K562 (cell line): ENCODE data around the gene LNPEP. TPM values are rescaled to one million over a fixed set of nuclear protein-coding genes. Genes with fewer than 3 reads are reported as not detected.

Experiments used
- ATAC-seq: fragments of 200-7000 bp; cut with Tn5 transposase; 3 replicates; pipeline ENCODE4 v1.9.1; 2020; ENCODE audit warnings: moderate library complexity
- BruUV-seq: library from RNA; stranded (reverse); fragments of 400-500 nt; replicated peaks from 2 replicates; lab custom pipeline; 2021; lab: Mats Ljungman, UMichigan
- CTCF ChIA-PET: fragments of 300-600 bp; formaldehyde crosslinking; extraction: SDS; loops from one replicate; lab custom pipeline; 2021; ENCODE audit warnings: low intra/inter-chr PET ratio; lab: Yijun Ruan, JAX
- POLR2A ChIA-PET: fragments of 300-600, 350-650 bp; sonication (Branson Sonifier 250); formaldehyde crosslinking; extraction: SDS; loops from one replicate; lab custom pipeline; 2021; ENCODE audit warnings: antibody characterized with exemption, inconsistent platforms; lab: Yijun Ruan, JAX
- DNase-seq, 4 experiments: peaks; one replicate each; pipeline versions ENCODE4 v3.0.0 to v3.0.0-alpha.2; 2011 to 2018; ENCODE audit warnings: low spot score in 3 of 4, mixed read lengths in 3 of 4; ENCODE audit errors: extremely low read depth in 1 of 4
- FAIRE-seq: peaks from 2 replicates; lab custom pipeline; 2011; peaks lifted over from hg19 to GRCh38; lab: Jason Lieb, UNC
- H2AFZ ChIP-seq: 2 replicates; pipeline ENCODE4 v1.6.0; 2011; ENCODE audit warnings: low read depth, low read length, control low read depth, inconsistent platforms
- H3K27ac ChIP-seq: fragments of 200-600 bp; 3 replicates; pipeline ENCODE4 v1.8.0; 2011; ENCODE audit warnings: low read depth, mild to moderate bottlenecking, control low read depth, inconsistent platforms, low read length, moderate library complexity, mixed read lengths; ENCODE audit errors: extremely low read depth
- H3K27me3 ChIP-seq, 2 experiments: fragments of 300-600 bp in 1 of 2; 2 replicates in 1 of 2; 3 replicates in 1 of 2; pipeline versions ENCODE4 v1.6.0 to v1.8.0; 2011; ENCODE audit warnings: inconsistent platforms in 2 of 2, low read length in 2 of 2, mild to moderate bottlenecking in 1 of 2, mixed read lengths in 1 of 2, moderate library complexity in 1 of 2; ENCODE audit not compliant: control insufficient read depth in 2 of 2, insufficient read depth in 2 of 2
- H3K36me3 ChIP-seq: fragments of 300-600 bp; 3 replicates; pipeline ENCODE4 v1.8.0; 2011; ENCODE audit warnings: mild to moderate bottlenecking, low read length, inconsistent platforms; ENCODE audit not compliant: control insufficient read depth, insufficient read depth
- H3K4me1 ChIP-seq, 2 experiments: fragments of 200-600 bp in 1 of 2; replicated peaks in 1 of 2; 2 replicates in 1 of 2; 3 replicates in 1 of 2; pipeline versions ENCODE4 v1.5.1 to v1.8.0; 2011; ENCODE audit warnings: inconsistent platforms in 2 of 2, low read length in 2 of 2, mild to moderate bottlenecking in 1 of 2, mixed read lengths in 1 of 2, moderate library complexity in 1 of 2; ENCODE audit not compliant: control insufficient read depth in 2 of 2, insufficient read depth in 2 of 2
- H3K4me2 ChIP-seq: 2 replicates; pipeline ENCODE4 v1.6.1; 2011; ENCODE audit warnings: low read length, control low read depth, inconsistent platforms, mixed read lengths; ENCODE audit not compliant: insufficient read depth
- H3K4me3 ChIP-seq: fragments of 200-600 bp; sonication (generic), shearing (Covaris generic); 2 replicates; pipeline ENCODE4 v1.5.1; 2016; ENCODE audit warnings: control low read depth, inconsistent platforms
- H3K79me2 ChIP-seq: fragments of 200-600 bp; 3 replicates; pipeline ENCODE4 v1.8.0; 2011; ENCODE audit warnings: low read length, inconsistent platforms; ENCODE audit not compliant: control insufficient read depth, insufficient read depth
- H3K9ac ChIP-seq, 2 experiments: 2 replicates each; pipeline versions ENCODE4 v1.6.0 to v1.6.1; 2011; ENCODE audit warnings: low read depth in 2 of 2, low read length in 2 of 2, control low read depth in 1 of 2, inconsistent platforms in 1 of 2, mild to moderate bottlenecking in 1 of 2, mixed read lengths in 1 of 2; ENCODE audit not compliant: insufficient read depth in 1 of 2
- H3K9me1 ChIP-seq: one replicate; pipeline ENCODE4 v1.6.0; 2011; ENCODE audit warnings: inconsistent platforms, mild to moderate bottlenecking, low read length, moderate library complexity; ENCODE audit not compliant: control insufficient read depth, insufficient read depth
- H3K9me3 ChIP-seq: replicated peaks from 2 replicates; pipeline ENCODE4 v1.5.1; 2011; ENCODE audit warnings: low read depth, low read length, inconsistent platforms; ENCODE audit not compliant: control insufficient read depth, insufficient read depth
- H4K20me1 ChIP-seq: replicated peaks from 2 replicates; pipeline ENCODE4 v1.6.1; 2011; ENCODE audit warnings: low read length, inconsistent platforms, mixed read lengths; ENCODE audit not compliant: control insufficient read depth, insufficient read depth
- BACH1 ChIP-seq: fragments of 200-800 bp; sonication (Bioruptor generic); IDR thresholded peaks from 2 replicates; pipeline ENCODE4 v1.6.1; 2016; ENCODE audit warnings: missing genetic modification characterization, missing compliant biosample characterization
- CBFA2T2 ChIP-seq: fragments of 450-650 bp; conservative IDR thresholded peaks from 2 replicates; pipeline ENCODE4 v1.6.1; 2017; ENCODE audit warnings: mild to moderate bottlenecking
- MIER1 ChIP-seq: fragments of 450-650 bp; IDR thresholded peaks from 2 replicates; pipeline ENCODE4 v1.6.1; 2016; ENCODE audit warnings: antibody characterized with exemption, mild to moderate bottlenecking, low read depth
- MYC ChIP-seq, 2 experiments: fragments of 250-450 bp in 1 of 2; sonication (Bioruptor Pico) in 1 of 2; IDR thresholded peaks; 2 replicates each; pipeline versions ENCODE4 v1.5.1 to v1.6.1; 2012 to 2021; ENCODE audit warnings: low read depth in 2 of 2, borderline replicate concordance in 1 of 2, improper control_type of control experiment in 1 of 2, low read length in 1 of 2, mild to moderate bottlenecking in 1 of 2, moderate library complexity in 1 of 2
- PRPF4 ChIP-seq: fragments of 200-400 bp; formaldehyde crosslinking; IDR thresholded peaks from one replicate; pipeline ENCODE4 v1.6.1; 2017; ENCODE audit warnings: low read length, low read depth, mild to moderate bottlenecking; ENCODE audit not compliant: insufficient read depth, poor library complexity, severe bottlenecking
- SIN3A ChIP-seq, 2 experiments: fragments of 150-350 bp in 1 of 2; IDR thresholded peaks; 2 replicates each; pipeline ENCODE4 v1.6.1; 2011 to 2016; ENCODE audit warnings: borderline replicate concordance in 2 of 2, low read depth in 2 of 2, low read length in 2 of 2, mild to moderate bottlenecking in 2 of 2, moderate library complexity in 2 of 2; ENCODE audit not compliant: control insufficient read depth in 1 of 2
- ZNF140 ChIP-seq: fragments of 250-450 bp; sonication (Bioruptor Pico); IDR thresholded peaks from 2 replicates; pipeline ENCODE4 v1.8.0; 2021; ENCODE audit warnings: moderate library complexity, mild to moderate bottlenecking, inconsistent platforms
- ZNF347 ChIP-seq: fragments of 450-650 bp; formaldehyde crosslinking; IDR thresholded peaks from 2 replicates; pipeline ENCODE4 v1.4.0; 2020; ENCODE audit warnings: low read depth, mild to moderate bottlenecking, moderate library complexity
- WGBS: fragments of 100-300 bp; shearing (Covaris generic); methylation state at CpG from one replicate; pipeline ENCODE4 v1.1.6; 2016; ENCODE audit warnings: low coverage, mixed read lengths; ENCODE audit not compliant: insufficient coverage; ENCODE audit errors: missing lambda C conversion rate; 5-methylcytosine and 5-hydroxymethylcytosine counted together
- in situ Hi-C: fragments of 300-500 bp; cut with MboI; formaldehyde crosslinking; loops from 4 replicates; pipeline ENCODE4 v1.15.0; 2018; ENCODE audit warnings: inconsistent platforms, mixed read lengths
- intact Hi-C: fragments of 100-400 bp; cut with micrococcal nuclease; formaldehyde crosslinking; loops from 2 replicates; pipeline ENCODE4 v1.14.2; 2022
- polyA plus RNA-seq, 8 experiments: library from polyadenylated mRNA; depleted of rRNA in 4 of 8; stranded (reverse) in 5 of 8; unstranded in 3 of 8; fragments of >200 nt; fragmentation: Nextera tagmentation in 2 of 8; fragmentation: Illumina TruSeq in 1 of 8; extraction: Ambion mirVana in 2 of 8; extraction: Trizol in 1 of 8; gene quantifications; 2 replicates each; pipeline versions ENCODE4 v1.2.1 to v1.2.3, GENCODE V29; 2011 to 2014; ENCODE audit warnings: inconsistent platforms in 1 of 8, missing spikeins in 1 of 8
- total RNA-seq, 7 experiments: library from RNA; depleted of rRNA in 6 of 7; stranded (reverse); fragments of >200 nt in 6 of 7; fragmentation: Illumina TruSeq in 2 of 7; extraction: Trizol in 2 of 7; gene quantifications; 2 replicates each; pipeline versions ENCODE4 v1.2.1 to v1.2.3, GENCODE V29; 2011 to 2021; ENCODE audit warnings: low replicate concordance in 1 of 7
- TF ChIP-seq, protein P1 (sequence below): fragments of 200-400 bp; formaldehyde crosslinking; IDR thresholded peaks from 2 replicates; pipeline ENCODE4 v1.6.1; 2017; ENCODE audit warnings: mild to moderate bottlenecking, low read depth, low read length, moderate library complexity
- TF ChIP-seq, protein P2 (sequence below): sonication (generic); IDR thresholded peaks from 2 replicates; pipeline ENCODE4 v1.6.1; 2016

Gene LNPEP
- total and polyA plus RNA-seq, 9 of the 15 experiments (the other 6 are each of a cell fraction or from before 2014, with no cell fraction given): 2.6 to 27.9 (median 11.2) TPM

DNA sequence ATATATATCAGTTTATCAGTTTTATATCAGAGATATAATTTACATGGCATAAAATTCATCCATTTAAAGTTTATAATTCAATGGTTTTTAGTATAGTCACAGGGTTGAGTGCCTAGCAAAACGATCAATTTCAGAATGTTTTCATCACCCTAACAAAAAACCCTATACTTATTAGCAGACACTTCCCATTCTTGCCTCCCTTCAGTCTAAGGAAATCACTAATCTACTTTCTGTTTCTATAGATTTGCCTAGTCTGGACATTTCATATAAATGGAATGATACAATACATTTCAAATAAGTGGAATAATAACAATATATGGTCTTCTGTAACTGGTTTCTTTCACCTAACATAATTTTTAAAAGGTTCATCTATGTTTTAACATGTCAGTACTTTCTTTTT lies 9.6 kb upstream of the LNPEP start:
- no peak for ATAC-seq
- no peak overlapping the region for H3K27ac ChIP-seq
- no peak for DNase-seq
- in situ Hi-C loops: no loop called here
- H3K9me1 ChIP-seq: no peaks in the 10 kb centered on the region
- TF ChIP-seq MYC (IDR thresholded peaks at IDR 0.05; ENCODE audit: low read depth, low read length) (no peak), MYC (CRISPR knock-in tag; IDR thresholded peaks at IDR 0.05; ENCODE audit: borderline replicate concordance, low read depth) (no peak), MIER1 (no peak), ZNF140 (CRISPR knock-in tag) (no peak), PRPF4 (no peak), CBFA2T2 (no peak), ZNF347 (CRISPR knock-in tag) (no peak), BACH1 (tag) (no peak), SIN3A (IDR thresholded peaks at IDR 0.05; ENCODE audit: borderline replicate concordance in 2 of 2, control insufficient read depth in 1 of 2, low read depth in 2 of 2, low read length in 2 of 2) (no peak)
- TF ChIP-seq, protein P1, sequence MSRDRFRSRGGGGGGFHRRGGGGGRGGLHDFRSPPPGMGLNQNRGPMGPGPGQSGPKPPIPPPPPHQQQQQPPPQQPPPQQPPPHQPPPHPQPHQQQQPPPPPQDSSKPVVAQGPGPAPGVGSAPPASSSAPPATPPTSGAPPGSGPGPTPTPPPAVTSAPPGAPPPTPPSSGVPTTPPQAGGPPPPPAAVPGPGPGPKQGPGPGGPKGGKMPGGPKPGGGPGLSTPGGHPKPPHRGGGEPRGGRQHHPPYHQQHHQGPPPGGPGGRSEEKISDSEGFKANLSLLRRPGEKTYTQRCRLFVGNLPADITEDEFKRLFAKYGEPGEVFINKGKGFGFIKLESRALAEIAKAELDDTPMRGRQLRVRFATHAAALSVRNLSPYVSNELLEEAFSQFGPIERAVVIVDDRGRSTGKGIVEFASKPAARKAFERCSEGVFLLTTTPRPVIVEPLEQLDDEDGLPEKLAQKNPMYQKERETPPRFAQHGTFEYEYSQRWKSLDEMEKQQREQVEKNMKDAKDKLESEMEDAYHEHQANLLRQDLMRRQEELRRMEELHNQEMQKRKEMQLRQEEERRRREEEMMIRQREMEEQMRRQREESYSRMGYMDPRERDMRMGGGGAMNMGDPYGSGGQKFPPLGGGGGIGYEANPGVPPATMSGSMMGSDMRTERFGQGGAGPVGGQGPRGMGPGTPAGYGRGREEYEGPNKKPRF: no peak
- TF ChIP-seq, protein P2, sequence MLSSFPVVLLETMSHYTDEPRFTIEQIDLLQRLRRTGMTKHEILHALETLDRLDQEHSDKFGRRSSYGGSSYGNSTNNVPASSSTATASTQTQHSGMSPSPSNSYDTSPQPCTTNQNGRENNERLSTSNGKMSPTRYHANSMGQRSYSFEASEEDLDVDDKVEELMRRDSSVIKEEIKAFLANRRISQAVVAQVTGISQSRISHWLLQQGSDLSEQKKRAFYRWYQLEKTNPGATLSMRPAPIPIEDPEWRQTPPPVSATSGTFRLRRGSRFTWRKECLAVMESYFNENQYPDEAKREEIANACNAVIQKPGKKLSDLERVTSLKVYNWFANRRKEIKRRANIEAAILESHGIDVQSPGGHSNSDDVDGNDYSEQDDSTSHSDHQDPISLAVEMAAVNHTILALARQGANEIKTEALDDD: no peak
- TF ChIP-seq, all 486 proteins: peak for 0
- POLR2A ChIA-PET: no interaction called here
- Histone ChIP-seq H3K4me3 (no peak overlapping the region), H3K79me2 (no peaks in the 10 kb centered on the region), H3K36me3 (no peaks in the 10 kb centered on the region), H3K9ac (no peak overlapping the region), H2AFZ (no peak overlapping the region), H3K9me3 (no peaks in the 10 kb centered on the region), H3K4me1 (peaks cover 15 to 28% of the 10 kb centered on the region in 2 experiments), H3K27me3 (no peaks in the 10 kb centered on the region), H4K20me1 (no peaks in the 10 kb centered on the region), H3K4me2 (no peak overlapping the region)
- CTCF ChIA-PET: no interaction called here
- intact Hi-C loops: no loop called here
- BruUV-seq: no TSS peak
- no peak for FAIRE-seq
- 24% methylated on average over 1 of the region's 1 CpG for WGBS
